Mesothelial cell of epicardium (in vitro differentiated cells): ENCODE data around the gene CADM1. TPM values are rescaled to one million over a fixed set of nuclear protein-coding genes. Genes with fewer than 3 reads are reported as not detected.

Source experiments
- DNase-seq, 2 experiments: peaks; one replicate each; pipeline ENCODE4 v3.0.0; 2021; ENCODE audit warnings: low spot score in 2 of 2; ENCODE audit not compliant: unreplicated experiment in 2 of 2
- H3K27ac Mint-ChIP-seq: 2 replicates; pipeline ENCODE4 v1.8.0; 2021; ENCODE audit warnings: mixed read lengths
- H3K27me3 Mint-ChIP-seq: 2 replicates; pipeline ENCODE4 v1.8.0; 2021; ENCODE audit warnings: low read depth, mixed read lengths
- H3K36me3 Mint-ChIP-seq: 2 replicates; pipeline ENCODE4 v1.8.0; 2021; ENCODE audit warnings: mixed read lengths
- H3K4me1 Mint-ChIP-seq: 2 replicates; pipeline ENCODE4 v1.8.0; 2021; ENCODE audit warnings: mixed read lengths
- H3K4me3 Mint-ChIP-seq: 2 replicates; pipeline ENCODE4 v1.8.0; 2021; ENCODE audit warnings: mild to moderate bottlenecking, moderate library complexity, mixed read lengths
- H3K9me3 Mint-ChIP-seq: 2 replicates; pipeline ENCODE4 v1.8.0; 2021; ENCODE audit warnings: mixed read lengths
- total RNA-seq: library from RNA; stranded (reverse); gene quantifications from 3 replicates; pipeline ENCODE4 v1.2.1, GENCODE V29; 2021
- TF ChIP-seq, protein P1 (sequence below): fragments of 200-600 bp; sonication (generic); IDR thresholded peaks from one replicate; pipeline ENCODE4 v1.5.0; 2021; ENCODE audit warnings: antibody characterized with exemption; ENCODE audit not compliant: unreplicated experiment

CADM1 gene
- total RNA-seq, 1 donor from 2014 or later: 60.9 TPM

DNA sequence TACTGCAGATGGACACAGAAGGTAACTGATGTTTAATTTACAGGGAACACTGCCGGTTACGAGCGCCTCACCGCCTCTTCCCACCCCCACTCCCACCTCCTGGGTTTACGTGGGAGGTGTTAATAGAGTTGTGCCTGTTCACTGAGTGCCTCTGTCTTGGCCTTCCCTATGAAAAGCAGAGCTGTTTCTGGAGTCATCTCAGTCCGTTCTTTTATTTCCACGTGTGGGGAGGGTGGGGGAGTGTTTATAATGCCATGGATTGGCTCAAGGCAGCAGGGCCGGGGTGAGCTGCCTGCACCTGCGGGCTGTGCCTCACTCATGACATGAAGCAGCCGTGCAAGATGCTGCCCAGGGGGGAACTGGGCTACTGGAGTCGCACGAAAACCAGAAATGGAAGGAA is 322.7 kb downstream of the CADM1 start:
- no peak for DNase-seq
- Mint-ChIP-seq H3K9me3 (no peaks in the 10 kb centered on the region), H3K27ac (no peak overlapping the region), H3K36me3 (no peaks in the 10 kb centered on the region), H3K4me3 (no peak overlapping the region), H3K4me1 (peaks cover 39% of the 10 kb centered on the region), H3K27me3 (peaks cover 7% of the 10 kb centered on the region)
- TF ChIP-seq, protein P1, sequence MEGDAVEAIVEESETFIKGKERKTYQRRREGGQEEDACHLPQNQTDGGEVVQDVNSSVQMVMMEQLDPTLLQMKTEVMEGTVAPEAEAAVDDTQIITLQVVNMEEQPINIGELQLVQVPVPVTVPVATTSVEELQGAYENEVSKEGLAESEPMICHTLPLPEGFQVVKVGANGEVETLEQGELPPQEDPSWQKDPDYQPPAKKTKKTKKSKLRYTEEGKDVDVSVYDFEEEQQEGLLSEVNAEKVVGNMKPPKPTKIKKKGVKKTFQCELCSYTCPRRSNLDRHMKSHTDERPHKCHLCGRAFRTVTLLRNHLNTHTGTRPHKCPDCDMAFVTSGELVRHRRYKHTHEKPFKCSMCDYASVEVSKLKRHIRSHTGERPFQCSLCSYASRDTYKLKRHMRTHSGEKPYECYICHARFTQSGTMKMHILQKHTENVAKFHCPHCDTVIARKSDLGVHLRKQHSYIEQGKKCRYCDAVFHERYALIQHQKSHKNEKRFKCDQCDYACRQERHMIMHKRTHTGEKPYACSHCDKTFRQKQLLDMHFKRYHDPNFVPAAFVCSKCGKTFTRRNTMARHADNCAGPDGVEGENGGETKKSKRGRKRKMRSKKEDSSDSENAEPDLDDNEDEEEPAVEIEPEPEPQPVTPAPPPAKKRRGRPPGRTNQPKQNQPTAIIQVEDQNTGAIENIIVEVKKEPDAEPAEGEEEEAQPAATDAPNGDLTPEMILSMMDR: no peak

DNA sequence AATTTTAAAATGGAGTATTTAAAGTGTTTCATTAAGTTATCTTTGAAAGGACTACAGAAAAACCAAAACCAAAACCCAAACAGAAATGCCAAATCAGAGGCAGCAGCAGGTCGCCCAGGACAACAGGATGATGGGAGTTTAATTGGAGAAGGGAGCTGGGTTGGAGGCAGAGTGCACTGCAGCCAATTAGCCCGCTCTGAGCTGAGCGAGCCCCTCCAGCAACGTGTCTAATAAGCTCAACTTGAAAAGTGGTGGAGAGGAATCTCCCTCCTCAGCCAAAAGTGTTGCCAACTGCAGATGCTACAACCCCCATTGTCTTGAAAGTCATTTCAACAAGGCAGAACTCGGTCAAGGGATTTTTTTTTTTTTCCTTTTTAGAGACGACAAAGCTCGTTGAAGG is 323.9 kb downstream of the CADM1 start:
- peaks cover 38% of the 10 kb centered on the region for H3K4me1 Mint-ChIP-seq
- H3K27ac Mint-ChIP-seq: no peak overlapping the region
- H3K9me3 Mint-ChIP-seq: no peaks in the 10 kb centered on the region
- DNase-seq: no peak
- peaks cover 11% of the 10 kb centered on the region for H3K27me3 Mint-ChIP-seq
- no peak overlapping the region for H3K4me3 Mint-ChIP-seq
- TF ChIP-seq, protein P1: no peak
- peaks cover 2% of the 10 kb centered on the region for H3K36me3 Mint-ChIP-seq

DNA sequence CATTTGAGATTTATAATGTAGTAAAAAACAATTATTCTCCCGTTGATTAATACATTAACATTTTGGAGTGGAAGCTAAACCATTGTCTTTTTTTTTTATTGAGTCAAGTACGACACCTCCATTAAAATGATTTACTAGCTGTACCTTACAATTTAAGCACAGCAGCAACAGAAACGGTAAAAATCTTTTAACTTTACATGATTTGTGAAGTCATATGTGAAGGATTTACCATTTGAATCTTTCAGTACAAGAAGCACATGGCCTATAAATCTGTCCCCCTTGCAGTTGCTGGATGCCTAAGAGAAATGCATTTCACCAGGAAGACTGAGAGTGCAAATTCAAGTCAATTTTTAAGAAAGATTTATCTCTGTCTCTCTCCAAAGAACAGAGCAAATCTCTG is 324.6 kb downstream of the CADM1 start:
- H3K4me1 Mint-ChIP-seq: peaks cover 40% of the 10 kb centered on the region
- TF ChIP-seq, protein P1: no peak
- peaks cover 2% of the 10 kb centered on the region for H3K36me3 Mint-ChIP-seq
- H3K27me3 Mint-ChIP-seq: peaks cover 11% of the 10 kb centered on the region
- no peak for DNase-seq
- no peaks in the 10 kb centered on the region for H3K9me3 Mint-ChIP-seq
- H3K27ac Mint-ChIP-seq: peak overlapping the region; percentile 10
- no peak overlapping the region for H3K4me3 Mint-ChIP-seq

DNA sequence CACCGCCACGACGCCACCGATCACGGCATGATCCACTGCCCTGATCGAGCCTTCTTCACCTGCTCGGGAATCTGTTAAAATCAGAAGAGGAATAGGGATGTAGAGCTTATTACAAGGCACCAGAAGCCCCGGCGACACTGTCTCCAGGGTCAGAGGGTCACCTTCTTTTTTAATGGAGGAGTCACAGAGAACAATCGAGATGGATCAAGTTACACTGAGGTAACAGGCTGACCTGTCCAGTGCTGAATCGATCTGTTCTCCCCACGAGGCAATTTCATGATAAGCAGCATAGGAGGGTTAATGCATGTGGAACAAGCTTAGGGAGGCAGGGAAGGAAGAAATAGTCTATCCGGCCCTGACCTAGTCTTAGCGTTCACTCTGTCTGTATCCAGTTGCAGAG is 325.5 kb downstream of the CADM1 start:
- Mint-ChIP-seq H3K9me3 (no peaks in the 10 kb centered on the region), H3K27me3 (peaks cover 9% of the 10 kb centered on the region), H3K36me3 (peaks cover 2% of the 10 kb centered on the region), H3K4me3 (no peak overlapping the region), H3K4me1 (peaks cover 39% of the 10 kb centered on the region), H3K27ac (no peak overlapping the region)
- no peak for DNase-seq
- TF ChIP-seq, protein P1: no peak

DNA sequence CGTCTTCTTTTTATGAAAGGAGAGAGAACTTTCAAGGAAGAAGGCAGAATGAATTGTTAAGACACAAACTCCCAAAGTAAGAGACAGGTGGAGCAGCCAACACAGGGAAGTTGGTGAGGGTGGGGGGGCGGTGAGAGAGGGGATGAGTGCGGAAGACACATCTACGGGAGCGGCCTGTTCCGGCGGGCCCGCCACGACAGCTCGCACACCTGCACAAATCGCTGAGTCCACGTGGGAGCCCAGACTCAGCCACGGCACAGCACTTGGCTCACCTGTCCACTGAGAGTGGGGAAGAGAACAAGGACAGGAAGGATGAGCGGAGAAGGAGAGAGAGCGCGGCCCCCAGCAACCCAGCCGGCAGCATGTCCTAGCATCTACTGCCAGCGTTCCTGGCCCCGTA is 331.1 kb downstream of the CADM1 start:
- Mint-ChIP-seq H3K4me1 (peaks cover 15% of the 10 kb centered on the region), H3K4me3 (no peak overlapping the region), H3K9me3 (no peaks in the 10 kb centered on the region), H3K27ac (no peak overlapping the region), H3K36me3 (peaks cover 2% of the 10 kb centered on the region), H3K27me3 (peaks cover 6% of the 10 kb centered on the region)
- DNase-seq: no peak
- TF ChIP-seq, protein P1: no peak
